Prostate gland (tissue), 2 donors: ENCODE data around the gene STMND1.

Source experiments
- CTCF ChIP-seq, 4 experiments: fragments of 200-600 bp in 2 of 4; fragments of 450-650 bp in 2 of 4; sonication (generic) in 2 of 4; IDR thresholded peaks; 1 replicate in 3 of 4; 2 replicates in 1 of 4; pipeline ENCODE4 v1.5.1; 2016 to 2019; ENCODE audit warnings: antibody characterized with exemption in 4 of 4, mild to moderate bottlenecking in 2 of 4, moderate library complexity in 2 of 4
- POLR2A ChIP-seq: fragments of 450-650 bp; IDR thresholded peaks from one replicate; pipeline ENCODE4 v1.6.1; 2016; ENCODE audit warnings: antibody characterized with exemption, mild to moderate bottlenecking
- POLR2AphosphoS5 ChIP-seq: sonication (generic); formaldehyde crosslinking; IDR thresholded peaks from one replicate; pipeline ENCODE4 v1.6.1; 2017; ENCODE audit warnings: antibody characterized with exemption

- TF ChIP-seq POLR2A (no peak), CTCF (IDR thresholded peaks at IDR 0.05) (no peak), POLR2AphosphoS5 (no peak)
These were observed 42.8 kb upstream of the STMND1 start for GRCh38 chr6:17059022-17059421.
